Islet of Langerhans (tissue), 1 donor: Measurements from ENCODE around the gene P3R3URF.
"Not testable (repeated sequence)": the region's sequence is repeated elsewhere in the genome, so short reads cannot be mapped to it uniquely, and the experiment has no call there.

ENCODE experiments used
- FAIRE-seq: peaks from one replicate; lab custom pipeline; 2011; peaks lifted over from hg19 to GRCh38; lab: Jason Lieb, UNC

P3R3URF gene

DNA sequence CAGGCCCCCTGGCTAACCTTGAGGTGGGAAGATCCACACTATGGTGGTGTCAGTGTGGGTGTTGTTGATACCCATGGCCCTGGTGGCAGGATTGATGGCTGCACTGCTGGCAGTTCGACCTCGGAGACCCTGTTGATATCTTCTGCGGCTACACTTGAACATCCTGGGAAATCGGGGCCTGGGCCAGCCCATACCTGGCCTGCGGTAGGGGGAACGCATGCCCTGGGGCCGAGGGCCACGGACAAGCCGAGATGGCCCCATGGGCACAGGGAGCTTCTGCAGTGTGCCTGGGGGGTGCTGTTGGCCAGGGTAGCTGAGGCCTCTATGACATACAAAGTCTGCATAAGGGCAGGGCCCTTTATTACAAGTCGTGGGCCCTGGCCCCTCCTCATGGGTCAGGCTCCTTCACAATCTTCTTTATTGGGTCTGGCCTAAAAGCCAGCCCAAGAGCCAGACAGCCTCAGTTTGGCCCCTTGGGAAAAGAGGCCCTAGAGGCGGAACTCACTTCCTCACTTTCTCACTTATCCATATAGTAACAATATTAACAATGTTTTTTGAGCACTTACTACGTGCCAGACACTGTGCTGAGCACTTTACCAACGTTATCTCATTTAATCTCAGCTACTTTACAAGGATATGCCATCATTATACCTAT is at the start of gene P3R3URF:
Gene P3R3URF, minus strand, starts transcription at position 278 of the 655 bp plus-strand sequence. Its CDS starts 17 bp downstream, at position 261.
- FAIRE-seq, result no peak

DNA sequence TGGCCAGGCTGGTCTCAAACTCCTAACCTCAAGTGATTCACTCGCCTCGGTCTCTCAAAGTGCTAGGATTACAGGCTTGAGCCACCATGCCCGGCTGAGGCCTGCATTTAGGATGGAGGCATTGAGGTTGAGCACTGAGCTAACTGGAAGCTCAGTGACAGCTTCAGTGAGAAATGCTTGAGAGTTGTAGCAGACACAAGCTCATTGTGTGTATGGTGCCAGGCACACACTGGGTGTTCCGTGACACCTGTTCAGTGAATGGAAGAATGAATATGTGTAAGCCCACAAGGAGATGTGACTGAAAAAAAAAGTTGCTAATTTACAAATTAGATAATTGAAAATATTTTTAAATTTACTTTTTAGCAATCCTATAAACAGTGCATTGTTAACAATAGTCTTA is 48.7 kb upstream of the P3R3URF start:
- FAIRE-seq, result no peak

GRCh38 chr1:46223472-46223943 is 47.2 kb upstream of the P3R3URF start:
- peak; percentile 94 for FAIRE-seq

DNA sequence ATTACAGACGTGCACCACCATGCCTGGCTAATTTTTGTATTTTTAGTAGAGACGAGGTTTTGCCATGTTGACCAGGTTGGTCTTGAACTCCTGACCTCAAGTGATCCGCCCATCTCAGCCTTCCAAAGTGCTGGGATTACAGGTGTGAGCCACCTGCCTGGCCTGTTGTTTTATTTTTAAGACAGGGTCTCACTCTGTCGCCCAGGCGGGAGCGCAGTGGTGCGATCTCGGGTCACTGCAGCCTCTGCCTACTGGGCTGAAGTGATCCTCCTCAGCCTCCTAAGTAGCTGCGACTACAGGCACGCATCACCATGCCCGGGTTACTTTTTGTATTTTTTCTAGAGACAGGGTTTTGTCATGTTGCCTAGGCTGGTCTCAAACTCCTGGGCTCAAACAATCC is 46.8 kb upstream of the P3R3URF start:
- FAIRE-seq, result not testable (repeated sequence)

DNA sequence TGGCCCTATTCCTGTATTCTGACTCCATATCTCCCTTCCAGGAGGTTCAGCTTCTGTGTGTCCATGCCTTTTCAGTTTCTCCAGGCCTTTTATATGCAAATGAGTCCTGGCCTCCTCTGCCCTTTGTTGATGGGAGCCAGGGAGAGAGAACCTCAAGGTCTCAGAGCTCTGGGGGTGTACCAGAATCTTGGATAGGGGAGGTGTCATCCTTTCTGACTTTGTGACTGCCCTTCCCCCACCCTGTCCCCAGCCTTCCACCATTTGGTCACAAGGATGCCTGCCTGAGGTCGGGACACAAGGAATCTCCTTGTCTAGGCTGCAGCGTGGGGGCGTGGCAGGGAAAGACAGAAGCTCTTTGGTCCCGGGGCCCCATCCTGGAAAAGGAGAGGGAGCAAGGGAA is 45.5 kb upstream of the P3R3URF start:
- no peak for FAIRE-seq

DNA sequence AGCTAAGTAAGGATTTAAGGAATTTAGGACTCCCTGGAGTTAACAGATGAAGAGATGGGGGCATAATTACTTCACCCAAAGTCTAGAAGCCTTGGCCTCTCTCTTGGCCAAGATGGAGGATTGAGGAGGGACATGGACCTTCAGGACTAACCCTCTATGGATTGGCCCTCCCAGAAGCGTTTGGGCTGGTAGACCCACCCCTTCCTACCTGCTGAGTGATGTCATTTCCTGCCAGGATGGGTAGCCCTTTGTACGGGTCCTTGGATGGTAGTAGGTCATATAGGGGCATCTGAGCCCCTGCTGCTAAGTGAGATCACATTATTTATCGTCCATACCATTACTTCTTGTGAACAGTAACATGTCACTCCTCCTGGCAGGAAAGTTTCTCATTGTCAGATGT is 44.5 kb upstream of the P3R3URF start:
- FAIRE-seq, result no peak

DNA sequence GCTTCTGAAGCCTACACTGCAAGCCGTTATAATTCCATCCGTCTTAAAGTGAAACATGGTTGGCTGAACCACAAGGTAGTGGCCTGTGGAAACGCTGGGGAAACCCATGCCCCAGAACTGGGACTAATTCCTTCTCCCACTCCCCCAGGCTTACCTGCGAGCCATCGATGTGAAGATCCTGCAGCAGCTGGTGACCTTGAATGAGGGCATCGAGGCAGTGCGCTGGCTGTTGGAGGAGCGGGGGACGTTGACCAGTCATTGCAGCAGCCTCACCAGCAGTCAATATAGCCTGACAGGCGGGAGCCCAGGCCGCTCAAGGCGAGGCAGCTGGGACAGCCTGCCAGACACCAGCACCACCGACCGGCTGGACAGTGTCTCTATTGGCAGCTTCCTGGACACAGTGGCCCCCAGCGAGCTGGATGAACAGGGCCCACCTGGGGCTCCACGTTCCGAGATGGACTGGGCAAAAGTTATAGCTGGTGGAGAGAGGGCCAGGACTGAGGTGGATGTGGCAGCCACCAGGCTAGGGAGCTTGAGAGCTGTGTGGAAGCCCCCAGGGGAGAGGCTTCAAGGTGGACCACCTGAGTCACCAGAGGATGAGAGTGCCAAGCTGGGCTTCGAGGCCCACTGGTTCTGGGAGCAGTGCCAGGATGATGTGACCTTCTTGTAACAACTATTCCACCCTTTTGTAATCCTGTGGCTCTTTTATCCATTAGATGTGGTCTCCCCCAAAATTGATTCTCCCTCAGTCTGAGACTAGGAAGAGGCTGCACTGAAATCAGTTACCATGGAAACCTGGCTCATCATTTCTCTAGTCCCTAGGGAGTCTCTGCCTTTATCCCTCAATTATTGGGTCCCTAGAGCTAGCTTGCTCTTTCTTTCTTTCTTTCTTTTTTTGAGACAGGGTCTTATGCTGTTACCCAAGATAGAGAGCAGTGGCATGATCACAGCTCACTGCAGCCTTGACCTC is 43.5 kb upstream of the P3R3URF start:
- FAIRE-seq, result no peak

GRCh38 chr1:46218443-46218842 is 42.2 kb upstream of the P3R3URF start:
- no peak for FAIRE-seq

- no peak for FAIRE-seq
These were observed 39.2 kb upstream of the P3R3URF start for GRCh38 chr1:46215504-46215903.

- FAIRE-seq, result no peak
These were observed 34.8 kb upstream of the P3R3URF start for GRCh38 chr1:46211051-46211450.

DNA sequence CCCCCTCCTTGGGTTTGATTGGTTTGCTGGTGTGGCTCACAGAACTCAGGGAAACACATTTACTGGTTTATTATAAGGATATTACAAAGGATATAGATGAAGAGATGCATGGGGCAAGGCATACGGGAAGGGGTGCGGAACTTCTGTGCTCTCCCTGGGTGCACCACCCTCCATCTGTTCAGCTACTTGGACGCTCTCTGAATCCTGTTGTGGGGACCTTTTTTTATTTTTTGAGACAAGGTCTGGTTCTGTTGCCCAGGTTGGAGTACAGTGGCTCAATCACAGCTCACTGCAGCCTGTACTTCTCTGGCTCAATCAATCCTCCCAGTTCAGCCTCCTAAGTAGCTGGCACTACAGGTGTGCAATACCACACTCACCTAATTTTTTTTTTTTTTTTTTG is 34.3 kb upstream of the P3R3URF start:
- FAIRE-seq, result no peak

- FAIRE-seq, result no peak
These were observed 30.1 kb upstream of the P3R3URF start for GRCh38 chr1:46206399-46206798.

GRCh38 chr1:46205791-46206190 is 29.5 kb upstream of the P3R3URF start:
- no peak for FAIRE-seq

- no peak for FAIRE-seq
These were observed 28.9 kb upstream of the P3R3URF start for GRCh38 chr1:46205141-46205540.

DNA sequence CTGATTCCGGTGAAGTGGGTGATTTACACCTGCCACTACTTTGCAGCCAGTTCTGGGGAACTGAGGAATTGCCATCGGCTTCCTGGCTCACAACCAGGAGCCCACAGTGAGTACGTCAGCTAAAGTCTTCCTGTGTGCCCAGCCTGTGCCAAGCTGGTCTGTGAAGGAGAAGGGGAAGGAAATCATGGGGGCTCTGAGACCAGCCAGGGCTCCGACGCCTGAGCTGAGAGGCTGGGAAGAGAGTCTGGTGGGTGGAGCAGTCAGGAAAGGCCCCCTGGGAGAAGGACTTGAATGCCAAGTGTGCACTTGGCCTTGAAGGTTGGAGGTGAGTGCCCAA is 28.1 kb upstream of the P3R3URF start:
- no peak for FAIRE-seq

GRCh38 chr1:46203738-46204405 is 27.6 kb upstream of the P3R3URF start:
- FAIRE-seq, result no peak

DNA sequence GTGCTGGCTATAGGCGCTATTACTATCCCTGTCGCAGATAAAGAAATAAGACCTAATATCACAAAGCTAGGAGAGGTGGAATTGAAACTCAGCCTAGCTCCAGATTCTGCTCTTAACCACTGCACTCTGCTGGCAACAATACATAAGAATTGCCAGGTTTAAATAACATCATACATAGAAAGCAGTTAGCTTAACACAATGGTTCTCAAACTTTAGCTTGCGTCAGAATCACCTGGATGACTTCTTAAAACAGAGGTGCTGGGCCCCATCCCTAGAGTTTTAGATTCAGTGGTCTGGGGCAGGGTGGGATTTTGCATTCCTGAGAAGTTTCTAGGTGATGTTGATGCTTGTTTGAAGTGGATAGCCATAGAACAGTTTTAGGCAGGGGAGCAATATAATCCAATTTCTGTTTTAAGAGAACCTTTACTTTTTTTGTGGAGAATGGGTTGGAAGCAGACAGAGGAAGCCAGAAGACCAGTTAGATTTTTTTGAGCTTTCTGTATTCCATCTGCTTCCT is 23.0 kb upstream of the P3R3URF start:
- FAIRE-seq, result peak; percentile 43

GRCh38 chr1:46197964-46198811 is 21.9 kb upstream of the P3R3URF start, which contains the start of gene POMGNT1:
TSS of gene POMGNT1 (minus strand) at chr1:46198434. CDS start at chr1:46197821, 613 bp downstream.
- FAIRE-seq, result no peak

DNA sequence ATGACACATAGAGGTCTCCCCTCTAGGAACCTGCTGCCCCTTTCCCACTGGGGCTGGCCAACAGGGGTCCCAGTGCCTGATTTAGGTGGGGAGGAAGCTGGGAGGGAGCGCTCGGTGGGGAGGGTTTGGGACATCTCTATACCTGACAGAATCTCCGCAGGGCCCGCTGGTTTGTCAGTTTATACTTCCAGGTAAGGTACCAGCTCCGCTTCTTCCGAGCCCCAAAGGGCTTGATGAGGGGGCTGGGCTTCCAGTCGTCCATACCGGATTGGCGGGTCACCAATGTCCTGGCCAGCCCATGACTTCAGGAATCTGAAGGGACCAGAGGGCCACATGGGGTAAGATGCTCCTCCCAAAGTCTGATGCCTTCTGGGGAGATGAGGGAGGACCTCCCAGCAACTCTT is 21.3 kb upstream of the P3R3URF start:
- no peak for FAIRE-seq

- FAIRE-seq, result no peak
These were observed 20.3 kb upstream of the P3R3URF start for GRCh38 chr1:46196609-46197008.

DNA sequence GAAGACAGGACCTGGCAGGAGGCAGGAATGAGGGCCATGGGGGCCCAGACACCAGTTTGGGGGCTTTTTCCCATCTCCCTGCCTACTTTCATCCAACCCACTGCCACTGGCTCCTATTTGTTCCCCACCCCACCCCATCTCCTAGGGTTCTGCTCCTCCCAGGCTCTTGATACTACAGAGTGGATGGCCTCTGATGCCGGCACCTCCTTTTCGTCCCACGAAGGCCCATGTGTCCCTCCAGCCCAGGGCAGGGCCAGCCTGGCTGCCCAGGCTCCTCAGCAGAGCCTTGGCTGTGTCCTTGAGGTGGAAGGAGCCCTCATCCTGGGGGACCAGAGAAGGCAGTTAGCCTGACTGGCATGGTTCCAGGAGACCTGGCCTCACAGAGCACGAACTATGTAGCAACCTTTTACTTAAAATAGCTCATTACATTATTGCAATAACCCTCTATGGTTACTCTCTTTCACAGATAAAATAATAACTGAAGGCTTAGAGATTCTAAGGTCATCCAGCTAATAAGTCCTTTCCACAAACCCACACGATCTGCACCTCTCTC is 18.4 kb upstream of the P3R3URF start:
- FAIRE-seq, result no peak
